Activated naive CD4-positive, alpha-beta T cell treated with Interleukin-2 at 50 U/mL for 16 hours (primary cell): ENCODE data around the gene ZDHHC12.
"Not testable (repeated sequence)": the region's sequence is repeated elsewhere in the genome, so short reads cannot be mapped to it uniquely, and the experiment has no call there.

Source experiments
- DNase-seq: peaks from one replicate; pipeline ENCODE4 v3.0.0-alpha.2; 2020

The ZDHHC12 gene

GRCh38 chr9:128706671-128707381 lies 17.1 kb downstream of the ZDHHC12 start:
- DNase-seq, result no peak

- DNase-seq, result no peak
Measured at GRCh38 chr9:128706045-128706444, 17.9 kb downstream of the ZDHHC12 start.

- DNase-seq, result no peak
Measured at GRCh38 chr9:128705051-128705965, 18.6 kb downstream of the ZDHHC12 start.

- no peak for DNase-seq
Measured at GRCh38 chr9:128704356-128704670, 19.6 kb downstream of the ZDHHC12 start.

GRCh38 chr9:128703616-128704355 lies 20.1 kb downstream of the ZDHHC12 start:
- DNase-seq, result no peak

- DNase-seq, result peak; percentile 31
Measured at GRCh38 chr9:128702949-128703615, 20.8 kb downstream of the ZDHHC12 start.

- peak; percentile 88 for DNase-seq
Measured at GRCh38 chr9:128702445-128702948, 21.4 kb downstream of the ZDHHC12 start, which contains the start of gene PKN3. PKN3 (plus strand) TSS chr9:128702503; CDS start chr9:128702916, 413 bp downstream.

- no peak for DNase-seq
Measured at GRCh38 chr9:128701227-128701854, 22.6 kb downstream of the ZDHHC12 start.

GRCh38 chr9:128699096-128699795 lies 24.7 kb downstream of the ZDHHC12 start:
- not testable (repeated sequence) for DNase-seq

- DNase-seq, result no peak
Measured at GRCh38 chr9:128696923-128697707, 26.8 kb downstream of the ZDHHC12 start.

- no peak for DNase-seq
Measured at GRCh38 chr9:128694344-128694743, 29.6 kb downstream of the ZDHHC12 start.

GRCh38 chr9:128693738-128694137 lies 30.2 kb downstream of the ZDHHC12 start:
- DNase-seq, result not testable (repeated sequence)

- no peak for DNase-seq
Measured at GRCh38 chr9:128690684-128691034, 33.3 kb downstream of the ZDHHC12 start.

GRCh38 chr9:128689820-128690683 lies 33.9 kb downstream of the ZDHHC12 start:
- DNase-seq, result peak; percentile 60

GRCh38 chr9:128689293-128689774 lies 34.6 kb downstream of the ZDHHC12 start:
- peak; percentile 63 for DNase-seq

GRCh38 chr9:128688501-128689292 lies 35.2 kb downstream of the ZDHHC12 start, which contains the start of gene SET:
SET (plus strand) TSS chr9:128689222; CDS start chr9:128689583, 361 bp downstream.
- DNase-seq, result peak; percentile 93

- DNase-seq, result no peak
Measured at GRCh38 chr9:128687453-128687852, 36.5 kb downstream of the ZDHHC12 start.
